Stimulated activated effector memory CD8-positive, alpha-beta T cell treated with anti-CD3 and anti-CD28 coated beads, Interleukin-12 subunit alpha, Interleukin-12 subunit beta, amount 100 ng/mL, for 72 hours (primary cell): Measurements from ENCODE around the gene XRCC4.
"Not testable (repeated sequence)": the region's sequence is repeated elsewhere in the genome, so short reads cannot be mapped to it uniquely, and the experiment has no call there.

Experiments
- ATAC-seq: fragments of 150-1000 bp; cut with Tn5 transposase; 2 replicates; pipeline ENCODE4 v1.10.0; 2021
- DNase-seq, 2 donors: peaks; one replicate each; pipeline ENCODE4 v3.0.0; 2021 to 2022; ENCODE audit warnings: low spot score in 2 of 2
- H3K27ac Mint-ChIP-seq: one replicate; pipeline ENCODE4 v1.8.0; 2022; ENCODE audit warnings: mild to moderate bottlenecking, mixed read lengths
- H3K36me3 Mint-ChIP-seq: one replicate; pipeline ENCODE4 v1.8.0; 2022; ENCODE audit warnings: mild to moderate bottlenecking, mixed read lengths
- H3K4me1 Mint-ChIP-seq: one replicate; pipeline ENCODE4 v1.8.0; 2022; ENCODE audit warnings: mixed read lengths
- H3K4me3 Mint-ChIP-seq: one replicate; pipeline ENCODE4 v1.8.0; 2022; ENCODE audit warnings: mild to moderate bottlenecking, mixed read lengths
- H3K9me3 Mint-ChIP-seq: one replicate; pipeline ENCODE4 v1.8.0; 2022; ENCODE audit warnings: mixed read lengths

XRCC4 gene

GRCh38 chr5:83055166-83055565 is 22.2 kb upstream of the XRCC4 start:
- Mint-ChIP-seq H3K36me3 (peaks cover 65% of the 10 kb centered on the region), H3K4me1 (peaks cover 8% of the 10 kb centered on the region), H3K9me3 (no peaks in the 10 kb centered on the region), H3K4me3 (no peak overlapping the region), H3K27ac (no peak overlapping the region)
- DNase-seq = no peak
- ATAC-seq = no peak

- ATAC-seq = no peak
- DNase-seq = no peak
- peaks cover 86% of the 10 kb centered on the region for H3K36me3 Mint-ChIP-seq
- no peak overlapping the region for H3K4me3 Mint-ChIP-seq
- no peak overlapping the region for H3K27ac Mint-ChIP-seq
- no peaks in the 10 kb centered on the region for H3K9me3 Mint-ChIP-seq
- H3K4me1 Mint-ChIP-seq = peaks cover 8% of the 10 kb centered on the region
Observed at GRCh38 chr5:83058726-83059125, 18.6 kb upstream of the XRCC4 start.

GRCh38 chr5:83059341-83059740 is 18.0 kb upstream of the XRCC4 start:
- DNase-seq (no peak), ATAC-seq (no peak)
- peak overlapping the region; percentile 30 for H3K27ac Mint-ChIP-seq
- peaks cover 2% of the 10 kb centered on the region for H3K9me3 Mint-ChIP-seq
- peaks cover 85% of the 10 kb centered on the region for H3K36me3 Mint-ChIP-seq
- H3K4me3 Mint-ChIP-seq = no peak overlapping the region
- H3K4me1 Mint-ChIP-seq = peaks cover 12% of the 10 kb centered on the region

GRCh38 chr5:83066548-83067110 is 10.7 kb upstream of the XRCC4 start:
- H3K27ac Mint-ChIP-seq = no peak overlapping the region
- H3K4me3 Mint-ChIP-seq = no peak overlapping the region
- DNase-seq (no peak), ATAC-seq (no peak)
- peaks cover 34% of the 10 kb centered on the region for H3K4me1 Mint-ChIP-seq
- H3K9me3 Mint-ChIP-seq = peaks cover 2% of the 10 kb centered on the region
- H3K36me3 Mint-ChIP-seq = peaks cover 31% of the 10 kb centered on the region

- H3K9me3 Mint-ChIP-seq, ATAC-seq, H3K4me3 Mint-ChIP-seq, DNase-seq, H3K27ac Mint-ChIP-seq: not testable (repeated sequence)
- peaks cover 24% of the 10 kb centered on the region for H3K36me3 Mint-ChIP-seq
- H3K4me1 Mint-ChIP-seq = peaks cover 40% of the 10 kb centered on the region
Observed at GRCh38 chr5:83067377-83067776, 10.0 kb upstream of the XRCC4 start.

GRCh38 chr5:83069096-83069799 is 8.1 kb upstream of the XRCC4 start:
- no peak overlapping the region for H3K4me3 Mint-ChIP-seq

GRCh38 chr5:83071286-83072051 is 5.9 kb upstream of the XRCC4 start:
- Mint-ChIP-seq H3K4me1 (peaks cover 57% of the 10 kb centered on the region), H3K4me3 (peak overlapping the region; percentile 24)
- ATAC-seq = peak; percentile 31

More at GRCh38 chr5:83069096-83069799, 8.1 kb upstream of the XRCC4 start:
- Mint-ChIP-seq H3K27ac (no peak overlapping the region), H3K36me3 (peaks cover 9% of the 10 kb centered on the region), H3K9me3 (peaks cover 1% of the 10 kb centered on the region), H3K4me1 (peaks cover 54% of the 10 kb centered on the region)
- DNase-seq (no peak), ATAC-seq (peak; percentile 46)

GRCh38 chr5:83072966-83073365 is 4.4 kb upstream of the XRCC4 start:
- Mint-ChIP-seq H3K4me1 (peaks cover 55% of the 10 kb centered on the region), H3K27ac (peak overlapping the region; percentile 72), H3K9me3 (no peaks in the 10 kb centered on the region), H3K4me3 (no peak overlapping the region), H3K36me3 (peaks cover 25% of the 10 kb centered on the region)
- no peak for ATAC-seq
- no peak for DNase-seq

More at GRCh38 chr5:83071286-83072051, 5.9 kb upstream of the XRCC4 start:
- DNase-seq = no peak
- peak overlapping the region; percentile 72 for H3K27ac Mint-ChIP-seq
- peaks cover 12% of the 10 kb centered on the region for H3K36me3 Mint-ChIP-seq
- no peaks in the 10 kb centered on the region for H3K9me3 Mint-ChIP-seq

GRCh38 chr5:83077662-83078261 is 415 bp downstream of the XRCC4 start:
- Mint-ChIP-seq H3K27ac (peak overlapping the region; percentile 99), H3K4me1 (peaks cover 36% of the 10 kb centered on the region), H3K36me3 (peaks cover 25% of the 10 kb centered on the region), H3K9me3 (no peaks in the 10 kb centered on the region), H3K4me3 (peak overlapping the region; percentile 99)
- ATAC-seq (no peak), DNase-seq (no peak)

- no peak for ATAC-seq
Observed at GRCh38 chr5:83082750-83083149, 5.4 kb downstream of the XRCC4 start.

GRCh38 chr5:83084336-83084735 is 7.0 kb downstream of the XRCC4 start:
- no peak overlapping the region for H3K27ac Mint-ChIP-seq
- no peak overlapping the region for H3K4me3 Mint-ChIP-seq
- no peaks in the 10 kb centered on the region for H3K4me1 Mint-ChIP-seq
- no peaks in the 10 kb centered on the region for H3K36me3 Mint-ChIP-seq
- DNase-seq (no peak), ATAC-seq (no peak)
- H3K9me3 Mint-ChIP-seq = no peaks in the 10 kb centered on the region

More at GRCh38 chr5:83082750-83083149, 5.4 kb downstream of the XRCC4 start:
- H3K27ac Mint-ChIP-seq = no peak overlapping the region
- no peak for DNase-seq
- no peak overlapping the region for H3K4me3 Mint-ChIP-seq
- no peaks in the 10 kb centered on the region for H3K9me3 Mint-ChIP-seq
- H3K36me3 Mint-ChIP-seq = peaks cover 2% of the 10 kb centered on the region
- H3K4me1 Mint-ChIP-seq = peaks cover 9% of the 10 kb centered on the region

GRCh38 chr5:83085106-83085505 is 7.8 kb downstream of the XRCC4 start:
- DNase-seq (no peak), ATAC-seq (no peak)
- Mint-ChIP-seq H3K4me3 (no peak overlapping the region), H3K9me3 (no peaks in the 10 kb centered on the region), H3K4me1 (no peaks in the 10 kb centered on the region), H3K36me3 (no peaks in the 10 kb centered on the region), H3K27ac (no peak overlapping the region)

- Mint-ChIP-seq H3K9me3 (peaks cover 11% of the 10 kb centered on the region), H3K4me3 (no peak overlapping the region), H3K4me1 (peaks cover 16% of the 10 kb centered on the region), H3K36me3 (no peaks in the 10 kb centered on the region), H3K27ac (no peak overlapping the region)
- no peak for DNase-seq
- ATAC-seq = no peak
Observed at GRCh38 chr5:83090169-83090568, 12.8 kb downstream of the XRCC4 start.

- H3K9me3 Mint-ChIP-seq = peaks cover 11% of the 10 kb centered on the region
- DNase-seq (no peak), ATAC-seq (no peak)
- H3K36me3 Mint-ChIP-seq = no peaks in the 10 kb centered on the region
- H3K4me3 Mint-ChIP-seq = no peak overlapping the region
- H3K4me1 Mint-ChIP-seq = peaks cover 16% of the 10 kb centered on the region
- no peak overlapping the region for H3K27ac Mint-ChIP-seq
Observed at GRCh38 chr5:83092619-83093018, 15.3 kb downstream of the XRCC4 start.

GRCh38 chr5:83093692-83094091 is 16.3 kb downstream of the XRCC4 start:
- H3K4me3 Mint-ChIP-seq = no peak overlapping the region
- no peak for ATAC-seq
- DNase-seq = no peak
- H3K4me1 Mint-ChIP-seq = peaks cover 16% of the 10 kb centered on the region
- H3K36me3 Mint-ChIP-seq = no peaks in the 10 kb centered on the region
- H3K9me3 Mint-ChIP-seq = peaks cover 11% of the 10 kb centered on the region
- no peak overlapping the region for H3K27ac Mint-ChIP-seq
